GM12875 (cell line): ENCODE results near the gene SCN2A.
A peak's percentile ranks its signal among the peaks of the same experiment; 100 is the strongest.

ENCODE experiments used
- H3K4me3 ChIP-seq: one replicate; pipeline ENCODE4 v1.5.1; 2011; ENCODE audit warnings: low read depth, low read length, control low read depth
- TF ChIP-seq, protein P1 (sequence below): IDR thresholded peaks from 2 replicates; pipeline ENCODE4 v1.5.1; 2011; ENCODE audit warnings: low read depth, mild to moderate bottlenecking, control low read depth, inconsistent platforms, low read length, moderate library complexity, borderline replicate concordance; ENCODE audit not compliant: insufficient read depth

Gene SCN2A

DNA sequence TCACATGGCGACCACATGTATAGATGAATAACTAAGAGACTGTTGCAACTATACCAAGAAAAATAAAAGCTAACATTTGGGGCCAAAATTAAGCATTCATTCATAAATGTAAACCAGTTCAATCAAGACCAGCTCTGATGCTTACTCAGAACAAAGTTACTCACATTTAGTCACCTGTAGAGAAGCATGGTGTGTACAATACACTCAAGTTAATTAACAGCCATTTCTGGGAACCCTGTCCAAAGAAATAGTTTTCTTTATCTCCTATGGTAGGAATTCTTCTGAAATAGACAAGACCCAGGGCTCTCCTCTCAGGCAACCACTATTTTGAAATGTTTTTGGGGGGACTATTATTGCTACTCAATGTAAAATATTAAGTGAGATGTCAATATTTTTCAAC, 37.0 kb upstream of the SCN2A start:
- TF ChIP-seq, protein P1, sequence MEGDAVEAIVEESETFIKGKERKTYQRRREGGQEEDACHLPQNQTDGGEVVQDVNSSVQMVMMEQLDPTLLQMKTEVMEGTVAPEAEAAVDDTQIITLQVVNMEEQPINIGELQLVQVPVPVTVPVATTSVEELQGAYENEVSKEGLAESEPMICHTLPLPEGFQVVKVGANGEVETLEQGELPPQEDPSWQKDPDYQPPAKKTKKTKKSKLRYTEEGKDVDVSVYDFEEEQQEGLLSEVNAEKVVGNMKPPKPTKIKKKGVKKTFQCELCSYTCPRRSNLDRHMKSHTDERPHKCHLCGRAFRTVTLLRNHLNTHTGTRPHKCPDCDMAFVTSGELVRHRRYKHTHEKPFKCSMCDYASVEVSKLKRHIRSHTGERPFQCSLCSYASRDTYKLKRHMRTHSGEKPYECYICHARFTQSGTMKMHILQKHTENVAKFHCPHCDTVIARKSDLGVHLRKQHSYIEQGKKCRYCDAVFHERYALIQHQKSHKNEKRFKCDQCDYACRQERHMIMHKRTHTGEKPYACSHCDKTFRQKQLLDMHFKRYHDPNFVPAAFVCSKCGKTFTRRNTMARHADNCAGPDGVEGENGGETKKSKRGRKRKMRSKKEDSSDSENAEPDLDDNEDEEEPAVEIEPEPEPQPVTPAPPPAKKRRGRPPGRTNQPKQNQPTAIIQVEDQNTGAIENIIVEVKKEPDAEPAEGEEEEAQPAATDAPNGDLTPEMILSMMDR, result no peak
- no peak overlapping the region for H3K4me3 ChIP-seq

DNA sequence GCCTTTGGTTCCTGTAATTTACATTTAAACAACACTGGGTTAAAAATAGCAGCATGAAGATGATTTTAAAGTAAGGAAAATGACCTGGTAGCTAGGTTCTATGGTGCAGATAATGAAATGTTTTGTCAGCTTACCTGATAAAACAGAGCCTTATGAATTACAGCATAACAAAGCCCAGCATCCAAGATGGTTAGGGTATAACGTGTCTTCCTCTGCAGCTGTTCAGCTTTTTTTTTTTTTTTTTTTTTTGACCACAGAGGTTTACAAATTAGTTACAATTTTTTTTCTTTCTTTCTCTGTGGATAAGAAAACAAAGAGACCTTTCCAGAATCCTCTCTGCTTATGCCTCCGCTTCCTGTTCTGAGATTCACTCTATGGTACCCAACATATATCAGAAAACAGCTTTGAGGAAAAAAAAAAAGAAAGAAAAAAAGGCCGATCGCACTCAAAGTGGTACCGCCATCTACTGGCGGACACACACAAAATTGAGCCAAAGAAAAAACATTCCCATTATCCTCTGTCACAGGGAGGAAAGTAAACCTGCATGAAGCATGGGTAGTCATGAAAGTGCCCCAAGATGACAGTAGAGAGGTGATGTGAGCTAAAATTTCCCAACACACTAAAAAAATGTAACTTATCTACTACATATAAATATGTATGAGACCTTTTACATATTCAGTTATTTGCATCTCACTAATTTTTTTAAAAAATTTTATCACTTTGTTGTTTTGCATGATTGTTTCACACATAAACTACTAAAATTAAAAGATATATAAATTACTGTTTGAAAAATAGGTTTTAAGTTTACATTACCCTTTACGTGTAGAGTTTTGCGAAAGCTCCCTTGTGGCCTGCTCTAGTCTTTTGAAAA, 35.3 kb upstream of the SCN2A start, which contains the start of gene SCN3A:
TSS of gene SCN3A (minus strand) at position 362 of the 871 bp plus-strand sequence. CDS start 27,656 bp downstream, outside the sequence.
- no peak within 1 kb of the TSS for H3K4me3 ChIP-seq
- TF ChIP-seq, protein P1, result peak; percentile 62; the same call in 1 of the 2 replicates

DNA sequence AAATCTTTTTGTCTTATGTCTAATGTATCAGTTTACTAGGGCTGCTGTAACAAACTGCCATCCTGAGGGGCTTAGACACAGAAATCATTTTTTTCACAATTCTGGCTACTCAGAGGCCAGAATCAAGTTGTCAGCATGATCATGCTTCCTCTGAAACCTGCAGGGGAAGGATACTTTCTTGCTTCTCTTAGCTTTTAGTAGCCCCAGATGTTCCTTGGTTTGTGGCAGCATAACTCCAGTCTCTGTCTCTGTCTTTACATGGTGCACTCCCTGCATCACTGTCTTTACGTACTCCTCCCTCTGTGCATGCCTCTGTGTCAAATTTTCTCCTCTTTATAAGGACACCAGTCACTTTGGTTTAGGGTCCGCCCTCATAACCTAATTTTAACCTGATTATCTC, 33.3 kb upstream of the SCN2A start:
- no peak overlapping the region for H3K4me3 ChIP-seq
- TF ChIP-seq, protein P1, result no peak

DNA sequence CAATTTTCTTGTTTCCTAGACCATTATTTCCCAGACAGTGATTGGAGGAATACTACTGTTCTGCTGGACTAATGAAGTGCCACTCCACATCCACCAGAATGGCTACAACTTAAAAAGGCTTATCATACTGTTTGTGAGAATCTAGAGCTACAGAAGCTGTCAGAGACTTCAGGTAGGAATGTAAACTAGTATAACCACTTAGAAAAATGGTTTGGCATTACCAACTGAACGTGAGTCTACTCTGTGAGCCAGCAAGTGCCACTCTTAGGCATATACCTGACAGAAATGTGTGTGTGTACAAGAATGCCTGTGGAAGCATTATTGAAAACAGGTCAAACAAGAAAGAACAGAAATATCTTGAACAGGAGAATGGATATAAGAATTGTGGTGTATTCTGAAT, 31.1 kb upstream of the SCN2A start:
- TF ChIP-seq, protein P1, result no peak
- H3K4me3 ChIP-seq, result no peak overlapping the region

DNA sequence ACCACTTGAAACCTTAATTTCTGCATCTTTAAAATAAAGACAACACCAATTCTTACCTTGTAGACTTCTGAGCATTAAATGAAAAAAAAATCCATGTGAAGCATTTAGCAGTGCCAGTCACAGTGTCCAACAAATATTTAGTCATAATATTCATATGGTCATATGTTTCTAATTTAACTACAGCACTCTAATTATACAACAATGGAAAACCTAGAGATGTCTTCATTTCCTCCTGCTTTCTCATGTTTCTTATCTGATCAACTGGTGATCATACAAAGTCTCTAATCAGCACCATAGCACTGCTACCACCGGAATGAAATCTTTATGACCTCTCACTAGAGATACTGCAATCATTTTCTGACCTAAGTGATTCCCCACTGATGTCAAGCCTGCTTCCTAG, 25.1 kb upstream of the SCN2A start:
- TF ChIP-seq, protein P1, result no peak
- H3K4me3 ChIP-seq, result no peak overlapping the region

DNA sequence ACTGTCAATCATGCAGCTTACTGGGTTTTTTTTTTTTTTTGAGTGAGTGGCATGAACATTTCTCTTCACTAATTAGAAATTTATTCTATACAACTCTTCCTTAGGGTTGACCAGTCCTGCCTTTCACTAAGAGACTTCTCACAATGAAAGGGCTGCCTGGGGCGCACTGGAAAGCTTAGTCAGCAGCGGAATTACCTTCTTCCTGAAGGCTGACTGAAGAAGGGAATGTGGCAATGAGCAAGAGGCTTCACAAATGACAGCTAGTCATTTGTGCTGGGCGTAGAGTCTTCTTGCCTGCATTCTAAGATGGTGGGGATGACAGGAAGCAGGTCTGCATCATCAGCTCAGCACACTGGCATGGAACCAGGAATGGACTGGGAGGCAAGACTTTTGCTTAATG, 19.7 kb upstream of the SCN2A start:
- H3K4me3 ChIP-seq, result no peak overlapping the region
- TF ChIP-seq, protein P1, result no peak

DNA sequence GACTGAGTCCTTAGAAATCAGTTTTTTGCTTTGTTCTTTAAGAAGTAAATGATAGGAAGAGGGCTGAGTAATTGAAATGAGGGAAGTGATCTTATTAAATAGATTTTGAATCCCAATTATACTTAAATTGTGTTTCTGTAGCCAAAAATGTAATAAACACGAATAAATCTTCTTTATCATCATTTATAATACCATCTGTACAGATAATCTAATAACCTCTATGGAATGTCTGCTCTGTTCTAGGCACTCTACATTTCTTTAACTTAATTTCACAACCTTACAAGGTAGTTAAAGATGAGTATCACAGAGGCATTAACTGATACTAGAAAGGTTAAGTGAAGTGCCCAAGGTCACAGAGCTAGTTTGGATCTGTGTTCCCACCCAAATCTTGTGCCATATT, 14.3 kb upstream of the SCN2A start:
- H3K4me3 ChIP-seq, result no peak overlapping the region
- TF ChIP-seq, protein P1, result no peak
